GM19395 (cell line): Measurements from ENCODE around the gene PIK3CD.
"Not testable (repeated sequence)": the region's sequence is repeated elsewhere in the genome, so short reads cannot be mapped to it uniquely, and the experiment has no call there.

Experiments used
- ATAC-seq: cut with Tn5 transposase; IDR thresholded peaks from one replicate; pipeline ENCODE4 v1.9.1; 2021; ENCODE audit warnings: mild to moderate bottlenecking, moderate library complexity; ENCODE audit not compliant: unreplicated experiment

PIK3CD gene

GRCh38 chr1:9731051-9731537, 79.6 kb downstream of the PIK3CD start:
- no peak for ATAC-seq

GRCh38 chr1:9731561-9731960, 80.0 kb downstream of the PIK3CD start:
- ATAC-seq: no peak

- no peak for ATAC-seq
Measured at GRCh38 chr1:9732123-9732971, 80.8 kb downstream of the PIK3CD start.

- ATAC-seq: no peak
Measured at GRCh38 chr1:9733160-9733789, 81.7 kb downstream of the PIK3CD start.

- no peak for ATAC-seq
Measured at GRCh38 chr1:9735800-9736199, 84.3 kb downstream of the PIK3CD start.

- no peak for ATAC-seq
Measured at GRCh38 chr1:9736241-9736640, 84.7 kb downstream of the PIK3CD start.

GRCh38 chr1:9737057-9737456, 85.5 kb downstream of the PIK3CD start:
- ATAC-seq: no peak

GRCh38 chr1:9737671-9738070, 86.1 kb downstream of the PIK3CD start:
- ATAC-seq: no peak

GRCh38 chr1:9744106-9744799, 92.7 kb downstream of the PIK3CD start:
- no peak for ATAC-seq

- ATAC-seq: no peak
Measured at GRCh38 chr1:9746211-9746610, 94.7 kb downstream of the PIK3CD start.

- ATAC-seq: no peak
Measured at GRCh38 chr1:9746651-9747050, 95.1 kb downstream of the PIK3CD start.

GRCh38 chr1:9748391-9748790, 96.9 kb downstream of the PIK3CD start:
- not testable (repeated sequence) for ATAC-seq

GRCh38 chr1:9749361-9749760, 97.8 kb downstream of the PIK3CD start:
- ATAC-seq: no peak

GRCh38 chr1:9751971-9752370, 100.4 kb downstream of the PIK3CD start:
- no peak for ATAC-seq

GRCh38 chr1:9753121-9753531, 101.6 kb downstream of the PIK3CD start:
- ATAC-seq: no peak

- ATAC-seq: no peak
Measured at GRCh38 chr1:9755441-9755995, 104.0 kb downstream of the PIK3CD start.

GRCh38 chr1:9758559-9759121, 107.1 kb downstream of the PIK3CD start:
- no peak for ATAC-seq

- no peak for ATAC-seq
Measured at GRCh38 chr1:9759939-9760338, 108.4 kb downstream of the PIK3CD start.

- no peak for ATAC-seq
Measured at GRCh38 chr1:9760824-9761223, 109.3 kb downstream of the PIK3CD start.

GRCh38 chr1:9761855-9762254, 110.3 kb downstream of the PIK3CD start:
- no peak for ATAC-seq

- not testable (repeated sequence) for ATAC-seq
Measured at GRCh38 chr1:9762446-9762845, 110.9 kb downstream of the PIK3CD start.
